ENCODE results near the gene MIGA1.
"Not testable (repeated sequence)": the region's sequence is repeated elsewhere in the genome, so short reads cannot be mapped to it uniquely, and the experiment has no call there.

The MIGA1 gene

GRCh38 chr1:77803371-77803770, 23.9 kb downstream of the MIGA1 start:
- no peak for DNase-seq

- not testable (repeated sequence) for DNase-seq
These were observed 30.5 kb downstream of the MIGA1 start for GRCh38 chr1:77809787-77810462.

GRCh38 chr1:77811589-77811988, 32.1 kb downstream of the MIGA1 start:
- DNase-seq = not testable (repeated sequence)

- DNase-seq = no peak
These were observed 38.1 kb downstream of the MIGA1 start for GRCh38 chr1:77817368-77818209.

GRCh38 chr1:77820121-77820520, 40.7 kb downstream of the MIGA1 start:
- no peak for DNase-seq

DNA sequence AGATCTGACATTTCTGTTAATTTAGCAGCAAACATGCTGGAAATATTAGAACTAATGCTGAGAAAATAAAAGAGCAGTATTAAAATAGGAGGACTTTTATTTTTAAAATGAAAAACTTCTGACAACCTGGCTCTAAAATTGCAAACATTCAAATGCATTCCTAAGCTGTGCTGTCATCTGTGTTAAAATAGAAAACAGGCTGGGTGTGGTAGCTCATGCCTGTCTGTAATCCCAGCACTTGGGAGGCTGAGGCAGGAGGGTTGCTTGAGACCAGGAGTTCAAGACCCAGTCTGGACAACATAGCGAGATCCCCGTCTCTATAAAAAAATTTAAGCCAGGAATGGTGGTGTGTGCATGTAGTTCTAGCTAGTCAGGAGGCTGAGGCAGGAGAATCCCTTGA, 44.6 kb downstream of the MIGA1 start:
- DNase-seq = no peak

DNA sequence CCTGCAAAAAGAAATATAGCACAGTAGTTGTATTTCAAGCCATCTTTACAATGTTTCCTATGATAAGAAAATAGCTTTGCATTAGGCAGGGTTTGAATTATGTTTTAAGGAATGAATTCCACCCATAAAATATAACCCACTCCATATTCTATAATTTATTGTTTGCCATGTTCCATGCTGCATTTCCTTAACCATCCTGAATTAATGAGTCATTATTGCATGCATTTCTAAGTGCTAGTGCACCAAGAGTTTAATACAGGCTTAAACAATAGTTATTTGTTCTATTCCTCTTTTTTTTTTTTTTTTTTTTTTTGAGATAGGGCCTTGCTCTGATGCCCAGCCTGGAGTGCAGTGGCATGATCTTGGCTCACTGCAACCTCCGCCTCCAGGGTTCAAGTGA, 45.2 kb downstream of the MIGA1 start:
- DNase-seq = no peak

- no peak for DNase-seq
These were observed 45.8 kb downstream of the MIGA1 start for GRCh38 chr1:77825131-77825709.

- DNase-seq = not testable (repeated sequence)
These were observed 47.4 kb downstream of the MIGA1 start for GRCh38 chr1:77826851-77827250.

- no peak for DNase-seq
These were observed 48.6 kb downstream of the MIGA1 start for GRCh38 chr1:77828098-77828497.

DNA sequence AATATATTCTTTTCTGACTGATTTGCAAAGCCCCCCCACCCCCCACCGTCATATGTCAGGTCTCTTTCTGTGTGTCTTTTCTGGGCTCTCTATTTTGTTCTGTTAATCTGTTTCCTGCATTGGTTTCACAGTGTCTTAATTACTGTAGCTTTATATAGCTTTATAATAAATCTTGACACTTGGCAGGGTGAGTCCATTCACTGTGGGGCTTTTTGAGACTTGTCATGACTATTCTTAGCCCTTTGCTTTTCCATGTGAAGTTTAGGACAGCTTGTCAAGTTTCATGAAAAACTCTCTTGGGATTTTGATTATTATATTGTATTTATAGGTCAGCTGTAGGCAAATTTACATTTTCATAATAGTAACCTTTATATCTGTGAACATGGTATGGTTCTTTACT, 50.4 kb downstream of the MIGA1 start:
- DNase-seq = no peak

- DNase-seq = no peak
These were observed 51.5 kb downstream of the MIGA1 start for GRCh38 chr1:77830946-77831345.

- no peak for DNase-seq
These were observed 52.1 kb downstream of the MIGA1 start for GRCh38 chr1:77831566-77831965.

DNA sequence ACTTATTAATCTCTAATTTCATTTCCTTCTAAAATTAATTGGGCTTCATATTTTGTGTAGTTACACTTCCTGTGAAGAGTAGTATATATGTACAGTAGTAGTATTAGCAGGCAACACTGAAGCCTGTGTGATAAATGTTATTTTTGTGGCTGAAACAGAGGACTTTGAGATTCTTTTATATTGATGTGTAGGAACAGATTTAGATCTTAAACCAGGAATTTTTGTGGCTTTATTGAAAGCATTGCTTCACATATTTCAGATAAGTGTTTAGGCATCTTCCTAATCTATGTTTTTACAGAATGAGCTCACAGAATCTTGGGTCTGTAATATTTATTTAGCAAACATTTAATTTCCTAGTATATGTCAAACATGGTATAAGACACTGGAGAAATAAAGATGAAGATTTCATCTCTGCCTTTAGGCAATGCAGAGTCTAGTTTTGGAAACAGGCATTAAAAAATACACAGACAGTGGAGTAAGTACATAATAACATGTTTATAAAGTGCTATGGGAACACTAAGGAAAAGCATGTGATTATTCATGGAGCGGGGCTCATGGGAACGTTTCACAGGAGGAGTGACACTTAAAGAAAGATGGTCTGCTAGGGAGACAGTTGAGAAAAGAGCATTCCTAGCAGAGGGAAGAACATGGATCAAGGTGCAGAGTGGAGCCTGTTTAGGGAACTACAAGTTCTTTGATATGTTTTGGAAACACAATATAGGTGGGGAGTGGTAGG, 52.7 kb downstream of the MIGA1 start:
- DNase-seq = no peak

DNA sequence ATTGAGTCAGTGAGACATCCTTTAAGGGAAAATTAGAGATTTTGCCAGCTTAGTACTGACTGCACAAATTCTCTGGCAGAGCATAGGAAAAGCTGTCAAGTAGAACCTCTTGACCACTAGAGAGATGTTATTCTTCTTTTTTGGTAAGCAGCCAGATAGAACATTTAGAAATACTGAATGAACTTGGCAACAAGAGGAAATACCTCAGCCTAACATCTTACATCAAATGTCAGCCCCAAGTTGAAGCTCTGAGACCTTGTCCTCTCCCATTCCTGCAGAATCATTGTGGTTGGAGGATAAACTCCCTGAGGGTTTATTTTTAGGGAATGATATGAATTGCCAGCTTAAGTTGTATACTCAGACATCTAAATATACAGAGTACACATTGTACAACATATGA, 53.5 kb downstream of the MIGA1 start:
- peak; percentile 66 for DNase-seq

DNA sequence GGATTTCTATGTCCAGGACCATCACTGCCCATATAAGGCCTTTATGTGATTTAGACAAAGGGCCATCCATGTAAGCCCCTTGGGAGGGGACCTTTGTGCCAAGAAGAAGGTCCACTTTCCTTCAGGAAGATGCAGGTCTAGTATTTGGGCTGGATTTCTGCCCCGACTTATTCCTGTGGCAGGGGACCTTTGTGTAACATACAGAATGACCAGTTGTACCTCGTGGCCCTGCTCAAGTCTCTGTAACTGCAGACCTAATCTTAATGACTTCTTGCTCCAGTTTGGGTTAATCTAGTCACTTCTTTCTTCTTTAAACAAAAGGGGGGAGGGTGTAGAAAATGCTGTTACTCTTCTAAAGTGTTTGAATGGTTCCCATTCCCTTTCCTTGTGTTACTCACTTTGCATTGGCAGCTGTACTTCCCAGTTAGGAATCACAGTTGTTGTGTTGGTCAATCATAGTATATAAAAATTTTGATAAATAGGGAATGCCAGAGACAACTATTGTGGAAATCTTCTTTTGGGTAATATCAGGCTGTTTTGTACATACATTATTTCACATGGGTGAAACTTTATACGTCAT, 54.2 kb downstream of the MIGA1 start:
- DNase-seq = no peak

- peak; percentile 51 for DNase-seq
These were observed 55.4 kb downstream of the MIGA1 start for GRCh38 chr1:77834771-77835334.

DNA sequence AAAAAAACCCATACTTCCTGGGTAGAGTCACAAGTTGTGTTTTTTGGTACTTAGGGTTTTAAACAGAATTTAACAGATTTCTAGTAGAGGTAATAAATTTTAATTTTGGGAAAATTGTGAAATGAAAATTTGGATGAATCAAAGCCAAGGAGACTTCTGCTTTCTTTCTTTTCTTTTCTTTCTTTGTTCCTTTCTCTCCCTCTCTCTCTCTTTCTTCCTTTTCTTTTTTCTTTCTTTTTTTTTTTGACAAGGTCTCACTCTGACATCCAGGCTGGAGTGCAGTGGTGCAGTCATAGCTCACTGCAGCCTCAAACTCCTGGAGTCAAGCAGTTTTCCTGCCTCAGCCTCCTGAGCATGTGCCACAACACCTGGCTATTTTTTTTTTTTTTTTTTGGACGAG, 62.1 kb downstream of the MIGA1 start:
- DNase-seq = no peak

DNA sequence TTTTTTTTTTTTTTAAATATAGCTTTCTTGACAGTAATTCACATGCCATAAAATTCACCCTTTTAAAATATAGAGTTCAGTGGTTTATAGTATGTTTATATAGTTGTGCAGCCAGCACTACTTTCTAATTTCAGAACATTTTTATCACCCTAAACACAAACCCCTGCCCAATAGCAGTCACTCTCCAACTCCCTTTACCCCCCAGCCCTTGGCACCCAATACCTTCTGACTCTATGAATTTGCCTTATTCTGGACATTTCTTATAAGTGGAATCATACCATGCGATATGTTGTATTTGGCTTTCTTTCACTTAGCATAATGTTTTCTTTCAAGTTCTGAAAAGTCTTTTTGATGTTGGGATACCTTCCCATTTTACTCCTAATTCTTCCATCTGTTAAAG, 66.5 kb downstream of the MIGA1 start:
- DNase-seq = no peak

DNA sequence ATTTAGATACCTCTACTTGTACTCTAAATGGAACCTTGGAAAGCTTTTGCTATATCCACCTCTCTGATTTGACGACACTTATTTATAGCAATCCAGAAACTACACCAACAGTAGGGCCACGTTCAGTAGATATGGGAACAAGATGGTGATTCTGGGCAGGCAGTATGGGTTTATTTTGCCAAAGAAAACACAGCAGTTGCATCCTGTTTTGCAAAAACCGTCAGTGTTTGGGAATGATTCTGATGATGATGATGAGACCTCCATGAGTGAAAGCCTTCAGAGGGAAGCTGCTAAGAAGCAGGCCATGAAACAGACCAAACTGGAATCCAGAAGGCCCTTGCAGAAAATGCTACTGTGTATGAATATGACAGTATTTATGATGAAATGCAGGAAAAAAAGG, 67.5 kb downstream of the MIGA1 start:
- DNase-seq = no peak

DNA sequence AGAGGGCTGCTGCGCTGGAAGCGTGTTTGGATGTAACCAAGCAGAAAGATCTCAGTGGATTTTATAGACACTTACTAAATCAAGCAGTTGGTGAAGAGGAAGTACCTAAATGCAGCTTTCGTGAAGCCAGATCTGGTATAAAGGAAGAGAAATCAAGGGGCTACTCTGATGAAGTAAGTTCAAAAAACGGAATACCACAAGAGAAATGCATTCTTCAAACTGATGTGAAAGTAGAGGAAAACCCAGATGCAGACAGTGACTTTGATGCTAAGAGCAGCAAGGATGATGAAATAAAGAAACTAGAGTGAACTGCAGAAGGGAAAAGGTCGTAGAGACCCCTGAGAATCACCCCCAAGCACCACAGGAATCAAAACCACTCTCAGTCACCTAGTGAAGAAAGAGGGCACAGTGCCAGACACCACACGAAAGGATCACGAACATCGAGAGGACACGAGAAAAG, 68.2 kb downstream of the MIGA1 start:
- DNase-seq = no peak

GRCh38 chr1:77850082-77850481, 70.6 kb downstream of the MIGA1 start:
- no peak for DNase-seq

DNA sequence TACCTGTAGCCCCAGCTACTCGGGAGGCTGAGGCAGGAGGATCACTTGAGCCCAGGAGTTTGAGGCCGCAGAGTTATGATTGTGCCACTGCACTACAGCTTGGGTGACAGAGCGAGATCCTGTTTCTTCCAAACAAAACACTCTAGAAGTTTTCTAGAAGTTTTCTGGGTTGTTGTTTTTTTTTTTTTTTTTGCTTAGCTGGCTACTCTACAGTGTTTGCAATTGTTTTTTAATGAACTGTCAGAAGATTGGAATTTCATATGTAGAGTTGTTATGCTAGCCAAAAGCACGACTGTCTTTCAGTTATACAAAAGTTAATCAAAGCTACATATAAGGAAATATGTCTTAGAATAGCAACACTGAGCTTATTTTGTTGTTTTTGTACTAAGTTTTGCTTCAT, 78.1 kb downstream of the MIGA1 start:
- no peak for DNase-seq
